Measurements from ENCODE around the gene SMAD1.

The SMAD1 gene

DNA sequence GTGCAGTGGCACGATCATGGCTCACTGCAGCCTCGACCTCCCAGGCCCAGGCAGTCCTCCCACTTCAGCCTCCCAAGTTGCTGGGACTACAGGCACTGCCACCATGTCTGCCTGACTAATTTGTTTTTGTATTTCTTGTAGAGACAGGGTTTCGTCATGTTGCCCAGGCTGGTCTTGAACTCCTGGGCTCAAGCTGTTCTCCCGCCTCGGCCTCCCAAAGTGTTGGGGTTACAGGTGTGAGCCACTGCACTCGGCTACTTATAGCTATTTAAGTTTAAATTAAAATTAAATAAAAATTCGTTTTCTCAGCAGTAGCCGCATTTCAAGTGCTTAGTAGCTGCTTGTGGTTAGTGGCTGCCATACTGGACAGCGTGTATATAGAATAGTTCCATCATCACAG is 3.5 kb downstream of the SMAD1 start:
- DNase-seq (ENCODE audit: extremely low spot score) = no peak
- ChIA-PET CTCF (interaction anchor here (0.6 to 0.7 kb wide), 2 partner anchors 12 to 124 kb away, joined by 3 read pairs; no protein-coding TSS in a partner anchor), POLR2A (interaction anchor here (0.8 kb wide), 1 partner anchor 9 kb away, joined by 3 read pairs; no protein-coding TSS in a partner anchor)
- TF ChIP-seq LEF1 (IDR thresholded peaks at IDR 0.05; ENCODE audit: borderline replicate concordance) (no peak), ELF4 (IDR thresholded peaks at IDR 0.05) (no peak), FOXK2 (IDR thresholded peaks at IDR 0.05) (no peak), FOXA1 (IDR thresholded peaks at IDR 0.05) (no peak), ZNF384 (IDR thresholded peaks at IDR 0.05) (no peak), NFRKB (IDR thresholded peaks at IDR 0.05) (no peak), TARDBP (IDR thresholded peaks at IDR 0.05) (no peak), SP1 (IDR thresholded peaks at IDR 0.05) (no peak), ARNT (IDR thresholded peaks at IDR 0.05) (no peak), BHLHE40 (IDR thresholded peaks at IDR 0.05; ENCODE audit: borderline replicate concordance) (no peak), CTBP1 (IDR thresholded peaks at IDR 0.05; ENCODE audit: borderline replicate concordance) (no peak), L3MBTL2 (conservative IDR thresholded peaks at IDR 0.05) (no peak)

DNA sequence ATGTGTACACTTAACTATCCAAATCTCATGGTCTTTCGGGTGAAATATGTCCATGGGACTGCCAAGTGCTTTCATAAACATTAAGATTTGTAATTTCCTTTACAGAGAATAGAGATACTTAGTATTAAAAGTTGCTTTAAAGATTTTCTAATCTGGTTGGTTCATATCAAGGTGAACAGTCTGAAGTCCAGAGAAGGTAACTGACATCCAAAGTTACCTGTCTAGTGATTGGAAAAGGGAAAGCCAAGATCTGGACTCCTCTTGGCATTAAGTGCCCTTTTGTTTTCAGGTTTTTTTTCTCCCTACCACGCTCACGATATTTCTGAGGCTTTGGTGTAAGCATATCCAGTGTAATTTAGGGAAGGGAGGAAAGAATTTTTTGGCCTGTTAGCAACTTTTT is 5.0 kb downstream of the SMAD1 start:
- POLR2A ChIA-PET = no interaction called here
- no peak for DNase-seq (ENCODE audit: extremely low spot score)
- no peak for TF ChIP-seq LEF1 (IDR thresholded peaks at IDR 0.05; ENCODE audit: borderline replicate concordance)
- no peak for TF ChIP-seq ELF4 (IDR thresholded peaks at IDR 0.05)
- TF ChIP-seq BHLHE40 (IDR thresholded peaks at IDR 0.05; ENCODE audit: borderline replicate concordance) = no peak
- TF ChIP-seq FOXM1 (IDR thresholded peaks at IDR 0.05; ENCODE audit: borderline replicate concordance) = no peak
- TF ChIP-seq CTBP1 (IDR thresholded peaks at IDR 0.05; ENCODE audit: borderline replicate concordance) = no peak
- TF ChIP-seq L3MBTL2 (conservative IDR thresholded peaks at IDR 0.05) = no peak
- no peak for TF ChIP-seq SP1 (IDR thresholded peaks at IDR 0.05)
- TF ChIP-seq SUZ12 (IDR thresholded peaks at IDR 0.05) = no peak
- no peak for TF ChIP-seq ARNT (IDR thresholded peaks at IDR 0.05)
- TF ChIP-seq ZNF384 (IDR thresholded peaks at IDR 0.05) = no peak
- CTCF ChIA-PET = no interaction called here

DNA sequence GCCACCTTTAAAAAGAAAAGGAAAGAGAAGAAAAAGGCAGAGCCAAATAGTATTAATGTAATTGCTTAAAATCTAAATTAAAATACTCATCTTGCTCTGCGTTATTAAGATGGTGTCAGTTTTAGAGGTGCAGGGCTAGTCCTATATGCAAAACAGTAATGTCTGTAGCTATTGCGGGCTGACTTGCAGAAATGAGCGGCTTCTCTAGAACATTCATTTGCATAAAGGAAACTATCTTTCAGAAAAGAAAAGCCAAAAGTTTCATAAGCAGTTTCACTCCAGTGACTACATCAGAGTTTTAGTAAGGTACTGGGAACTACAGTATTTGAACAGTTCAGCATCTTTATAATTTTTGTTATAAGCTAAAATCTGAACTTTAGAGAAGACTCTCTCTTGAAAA is 6.0 kb downstream of the SMAD1 start:
- TF ChIP-seq HDGF (IDR thresholded peaks at IDR 0.05; ENCODE audit: borderline replicate concordance) (no peak), L3MBTL2 (conservative IDR thresholded peaks at IDR 0.05) (no peak), ELF4 (IDR thresholded peaks at IDR 0.05) (no peak), SP1 (IDR thresholded peaks at IDR 0.05) (no peak), ZNF384 (IDR thresholded peaks at IDR 0.05) (no peak), LEF1 (IDR thresholded peaks at IDR 0.05; ENCODE audit: borderline replicate concordance) (no peak), CTBP1 (IDR thresholded peaks at IDR 0.05; ENCODE audit: borderline replicate concordance) (no peak), FOXM1 (IDR thresholded peaks at IDR 0.05; ENCODE audit: borderline replicate concordance) (no peak), FOXK2 (IDR thresholded peaks at IDR 0.05) (no peak), FOXA1 (IDR thresholded peaks at IDR 0.05) (no peak), BHLHE40 (IDR thresholded peaks at IDR 0.05; ENCODE audit: borderline replicate concordance) (no peak)
- TF ChIP-seq, protein P1, sequence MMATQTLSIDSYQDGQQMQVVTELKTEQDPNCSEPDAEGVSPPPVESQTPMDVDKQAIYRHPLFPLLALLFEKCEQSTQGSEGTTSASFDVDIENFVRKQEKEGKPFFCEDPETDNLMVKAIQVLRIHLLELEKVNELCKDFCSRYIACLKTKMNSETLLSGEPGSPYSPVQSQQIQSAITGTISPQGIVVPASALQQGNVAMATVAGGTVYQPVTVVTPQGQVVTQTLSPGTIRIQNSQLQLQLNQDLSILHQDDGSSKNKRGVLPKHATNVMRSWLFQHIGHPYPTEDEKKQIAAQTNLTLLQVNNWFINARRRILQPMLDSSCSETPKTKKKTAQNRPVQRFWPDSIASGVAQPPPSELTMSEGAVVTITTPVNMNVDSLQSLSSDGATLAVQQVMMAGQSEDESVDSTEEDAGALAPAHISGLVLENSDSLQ (IDR thresholded peaks at IDR 0.05) = no peak
- no peak for DNase-seq (ENCODE audit: extremely low spot score)
- POLR2A ChIA-PET = no interaction called here
- CTCF ChIA-PET = no interaction called here

DNA sequence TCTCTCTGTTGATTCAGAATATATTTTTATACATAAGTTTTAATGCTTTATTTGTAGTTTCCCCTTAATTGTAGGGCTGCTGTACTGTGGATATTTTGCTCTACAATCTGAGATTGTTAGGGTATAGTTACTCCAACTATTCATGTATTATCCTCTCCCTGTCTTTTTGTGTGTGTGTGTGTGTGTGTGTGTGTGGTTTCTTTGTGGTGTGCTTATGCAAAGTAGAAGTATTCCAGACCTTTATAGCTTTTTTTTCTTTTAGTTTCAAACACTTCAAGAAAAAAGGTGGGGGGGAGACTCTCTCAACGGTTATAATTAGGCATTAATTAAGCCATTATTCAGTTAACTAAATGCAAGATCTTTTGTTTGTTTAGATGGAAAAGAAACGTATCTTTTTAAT is 6.7 kb downstream of the SMAD1 start:
- POLR2A ChIA-PET = no interaction called here
- TF ChIP-seq FOXK2 (IDR thresholded peaks at IDR 0.05) (no peak), FOXM1 (IDR thresholded peaks at IDR 0.05; ENCODE audit: borderline replicate concordance) (no peak)
- CTCF ChIA-PET = no interaction called here
- no peak for DNase-seq (ENCODE audit: extremely low spot score)

DNA sequence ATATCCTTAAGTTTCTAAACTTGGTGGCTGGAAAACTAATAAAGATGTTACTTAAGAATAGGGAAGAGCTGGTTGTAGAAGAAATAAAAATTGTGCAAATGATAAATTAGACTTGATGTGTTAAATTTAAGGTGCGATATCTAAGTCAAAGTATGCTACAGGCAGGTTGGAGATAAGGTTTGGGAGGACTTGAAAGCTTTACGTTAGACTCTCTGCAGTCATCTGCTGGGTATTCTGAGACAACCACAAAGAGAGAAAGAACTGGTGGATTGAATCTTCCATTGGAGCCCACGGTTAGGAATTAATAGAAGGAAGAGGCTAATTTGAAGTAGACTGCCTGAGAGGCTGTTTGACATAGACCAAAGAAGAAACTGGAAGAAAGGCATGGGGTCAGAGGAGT is 7.9 kb downstream of the SMAD1 start:
- ChIA-PET POLR2A (no interaction called here), CTCF (interaction anchor here (0.6 kb wide), 1 partner anchor 138 kb away, joined by 3 read pairs; no protein-coding TSS in a partner anchor)
- no peak for DNase-seq (ENCODE audit: extremely low spot score)
- TF ChIP-seq HDGF (IDR thresholded peaks at IDR 0.05; ENCODE audit: borderline replicate concordance) = no peak
- TF ChIP-seq, protein P1 (IDR thresholded peaks at IDR 0.05) = no peak
- TF ChIP-seq ARNT (IDR thresholded peaks at IDR 0.05) = no peak
- no peak for TF ChIP-seq FOXK2 (IDR thresholded peaks at IDR 0.05)
- no peak for TF ChIP-seq ZNF384 (IDR thresholded peaks at IDR 0.05)
- no peak for TF ChIP-seq FOXM1 (IDR thresholded peaks at IDR 0.05; ENCODE audit: borderline replicate concordance)
- no peak for TF ChIP-seq FOXA1 (IDR thresholded peaks at IDR 0.05)
- TF ChIP-seq NFRKB (IDR thresholded peaks at IDR 0.05) = no peak
- TF ChIP-seq ELF4 (IDR thresholded peaks at IDR 0.05) = no peak
- TF ChIP-seq TARDBP (IDR thresholded peaks at IDR 0.05) = no peak
- TF ChIP-seq L3MBTL2 (conservative IDR thresholded peaks at IDR 0.05) = no peak
- no peak for TF ChIP-seq SP1 (IDR thresholded peaks at IDR 0.05)

DNA sequence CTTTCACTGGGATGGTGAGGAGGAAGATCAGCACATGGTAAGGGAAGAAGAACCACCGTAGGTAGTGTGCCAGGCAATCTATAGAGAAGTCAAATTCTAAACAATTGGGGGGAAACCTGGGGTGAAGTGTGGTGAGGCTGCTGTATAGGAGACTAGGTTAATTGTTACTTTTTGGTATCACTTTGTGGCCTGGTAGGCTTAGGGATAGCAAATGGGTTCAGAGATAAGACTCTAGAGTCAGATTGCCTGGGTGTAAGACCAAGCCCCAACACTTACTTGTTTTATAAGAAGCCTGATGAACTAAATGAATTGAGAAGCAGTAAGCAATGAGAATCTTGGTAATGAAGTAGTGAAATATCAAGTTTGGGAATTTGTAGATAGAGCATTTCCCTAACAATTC is 8.7 kb downstream of the SMAD1 start:
- ChIA-PET POLR2A (no interaction called here), CTCF (no interaction called here)
- DNase-seq (ENCODE audit: extremely low spot score) = no peak
- TF ChIP-seq ZNF384 (IDR thresholded peaks at IDR 0.05) (no peak), ELF4 (IDR thresholded peaks at IDR 0.05) (no peak), LEF1 (IDR thresholded peaks at IDR 0.05; ENCODE audit: borderline replicate concordance) (no peak), FOXM1 (IDR thresholded peaks at IDR 0.05; ENCODE audit: borderline replicate concordance) (no peak), FOXK2 (IDR thresholded peaks at IDR 0.05) (no peak), HDGF (IDR thresholded peaks at IDR 0.05; ENCODE audit: borderline replicate concordance) (no peak), ARNT (IDR thresholded peaks at IDR 0.05) (no peak), NFRKB (IDR thresholded peaks at IDR 0.05) (no peak), CTBP1 (IDR thresholded peaks at IDR 0.05; ENCODE audit: borderline replicate concordance) (no peak), BHLHE40 (IDR thresholded peaks at IDR 0.05; ENCODE audit: borderline replicate concordance) (no peak)

DNA sequence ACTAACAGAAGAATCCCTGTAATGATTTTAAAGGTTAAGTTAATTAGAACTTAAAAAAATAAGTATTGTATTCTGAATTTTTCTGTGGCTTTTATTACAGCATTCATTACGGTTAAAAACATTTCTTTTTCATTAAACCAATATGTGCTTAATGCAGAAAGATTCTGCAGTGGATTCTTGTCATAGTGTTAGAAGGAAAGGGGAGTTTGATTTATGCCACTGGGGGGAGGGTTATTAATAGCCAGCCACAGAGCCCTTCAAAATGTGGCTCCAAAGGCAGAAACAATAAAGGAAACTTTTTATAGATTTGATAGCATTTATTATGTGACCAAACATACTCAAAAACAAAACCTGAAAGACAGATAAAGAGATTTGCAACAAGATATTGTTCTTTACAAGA is 9.1 kb downstream of the SMAD1 start:
- no peak for DNase-seq (ENCODE audit: extremely low spot score)
- no peak for TF ChIP-seq HDGF (IDR thresholded peaks at IDR 0.05; ENCODE audit: borderline replicate concordance)
- no peak for TF ChIP-seq ELF4 (IDR thresholded peaks at IDR 0.05)
- TF ChIP-seq CTBP1 (IDR thresholded peaks at IDR 0.05; ENCODE audit: borderline replicate concordance) = no peak
- no peak for TF ChIP-seq FOXM1 (IDR thresholded peaks at IDR 0.05; ENCODE audit: borderline replicate concordance)
- TF ChIP-seq BHLHE40 (IDR thresholded peaks at IDR 0.05; ENCODE audit: borderline replicate concordance) = no peak
- no peak for TF ChIP-seq SP1 (IDR thresholded peaks at IDR 0.05)
- no peak for TF ChIP-seq TARDBP (IDR thresholded peaks at IDR 0.05)
- POLR2A ChIA-PET = no interaction called here
- CTCF ChIA-PET = no interaction called here
